B cell (primary cell): Measurements from ENCODE around the gene UBE2J2. TPM values are rescaled to one million over a fixed set of nuclear protein-coding genes. Genes with fewer than 3 reads are reported as not detected.

ENCODE experiments used
- ATAC-seq: fragments of 200-7000 bp; cut with Tn5 transposase; one replicate; pipeline ENCODE4 v1.10.0; 2021; ENCODE audit warnings: low read depth, mild to moderate bottlenecking, moderate number of reproducible peaks, moderate library complexity
- CTCF ChIA-PET: fragments of 350-600 bp; sonication (Branson Sonifier 250); formaldehyde crosslinking; loops from one replicate; lab custom pipeline; 2021; ENCODE audit warnings: antibody characterized with exemption, inconsistent platforms; lab: Charles Lee
- POLR2A ChIA-PET: fragments of 350-600 bp; sonication (Branson Sonifier 250); formaldehyde crosslinking; loops from one replicate; lab custom pipeline; 2021; ENCODE audit warnings: antibody characterized with exemption; lab: Charles Lee
- DNase-seq: peaks from one replicate; pipeline ENCODE4 v3.0.0; 2013
- H2AFZ ChIP-seq: 2 replicates; pipeline ENCODE4 v1.6.1; 2012; ENCODE audit warnings: mild to moderate bottlenecking, low read depth, low read length; ENCODE audit not compliant: insufficient read depth, poor library complexity, severe bottlenecking
- H3K27ac ChIP-seq, 2 donors: 1 replicate in 1 of 2; 2 replicates in 1 of 2; pipeline ENCODE4 v1.5.1; 2012 to 2013; ENCODE audit warnings: low read length in 2 of 2, mild to moderate bottlenecking in 2 of 2, moderate library complexity in 1 of 2
- H3K27me3 ChIP-seq, 4 experiments: fragments of 200-600 bp in 1 of 4; sonication (generic) in 1 of 4; replicated peaks in 1 of 4; 1 replicate in 2 of 4; 2 replicates in 2 of 4; pipeline versions ENCODE4 v1.6.1 to v1.7.0; 2013 to 2016; ENCODE audit warnings: low read length in 3 of 4, mild to moderate bottlenecking in 2 of 4, mixed read lengths in 1 of 4, moderate library complexity in 1 of 4; ENCODE audit not compliant: insufficient read depth in 4 of 4, control insufficient read depth in 3 of 4; ENCODE audit errors: control extremely low read depth in 1 of 4
- H3K36me3 ChIP-seq, 2 experiments: replicated peaks in 1 of 2; 1 replicate in 1 of 2; 2 replicates in 1 of 2; pipeline versions ENCODE4 v1.6.1 to v1.7.1; 2013; ENCODE audit warnings: low read length in 1 of 2; ENCODE audit not compliant: insufficient read depth in 2 of 2, control insufficient read depth in 1 of 2; ENCODE audit errors: control extremely low read depth in 1 of 2, extremely low read depth in 1 of 2
- H3K4me1 ChIP-seq, 2 donors: fragments of 200-600 bp in 1 of 2; sonication (generic) in 1 of 2; 1 replicate in 1 of 2; 2 replicates in 1 of 2; pipeline versions ENCODE4 v1.5.1 to v1.6.1; 2013 to 2017; ENCODE audit warnings: low read length in 2 of 2; ENCODE audit not compliant: control insufficient read depth in 2 of 2, insufficient read depth in 2 of 2
- H3K4me2 ChIP-seq: replicated peaks from 2 replicates; pipeline ENCODE3; 2012; ENCODE audit warnings: mild to moderate bottlenecking, low read depth, low read length; ENCODE audit not compliant: poor library complexity, severe bottlenecking
- H3K4me3 ChIP-seq, 5 experiments: fragments of 200-600 bp in 1 of 5; sonication (generic) in 1 of 5; 1 replicate in 3 of 5; 2 replicates in 2 of 5; pipeline versions ENCODE4 v1.5.1 to v1.7.0; 2011 to 2016; ENCODE audit warnings: low read length in 4 of 5, mild to moderate bottlenecking in 4 of 5, low read depth in 2 of 5, control low read depth in 1 of 5, moderate library complexity in 1 of 5; ENCODE audit not compliant: insufficient read depth in 1 of 5; ENCODE audit errors: control extremely low read depth in 1 of 5, extremely low read depth in 1 of 5
- H3K79me2 ChIP-seq: fragments of 200-600 bp; sonication (generic); one replicate; pipeline ENCODE4 v1.6.0; 2016; ENCODE audit warnings: low read length; ENCODE audit not compliant: control insufficient read depth, insufficient read depth
- H3K9ac ChIP-seq: fragments of 200-600 bp; sonication (generic); 2 replicates; pipeline ENCODE4 v1.6.1; 2017; ENCODE audit warnings: mild to moderate bottlenecking, low read length, moderate library complexity
- H3K9me3 ChIP-seq, 3 donors: one replicate each; pipeline versions ENCODE4 v1.6.1 to v1.7.1; 2013; ENCODE audit warnings: low read length in 2 of 3; ENCODE audit not compliant: control insufficient read depth in 2 of 3, insufficient read depth in 1 of 3; ENCODE audit errors: control extremely low read depth in 1 of 3
- H4K20me1 ChIP-seq: 2 replicates; pipeline ENCODE4 v1.6.0; 2012; ENCODE audit warnings: mild to moderate bottlenecking, low read length; ENCODE audit not compliant: insufficient read depth, control insufficient read depth, poor library complexity, severe bottlenecking
- H3K27ac Mint-ChIP-seq: one replicate; pipeline ENCODE4 v1.8.0; 2021; ENCODE audit warnings: mixed read lengths
- H3K27me3 Mint-ChIP-seq: one replicate; pipeline ENCODE4 v1.8.0; 2021; ENCODE audit warnings: mixed read lengths
- H3K4me1 Mint-ChIP-seq: one replicate; pipeline ENCODE4 v1.8.0; 2021; ENCODE audit warnings: mixed read lengths
- H3K4me3 Mint-ChIP-seq: one replicate; pipeline ENCODE4 v1.8.0; 2021; ENCODE audit warnings: mixed read lengths
- H3K9me3 Mint-ChIP-seq: one replicate; pipeline ENCODE4 v1.8.0; 2022; ENCODE audit warnings: mixed read lengths; ENCODE audit not compliant: insufficient read depth
- CTCF ChIP-seq: fragments of 200-600 bp; IDR thresholded peaks from one replicate; pipeline ENCODE4 v1.8.0; 2022; ENCODE audit warnings: antibody characterized with exemption, mild to moderate bottlenecking
- EZH2 ChIP-seq: IDR thresholded peaks from 2 replicates; pipeline ENCODE4 v1.6.1; 2012; ENCODE audit warnings: borderline replicate concordance, low read depth, mild to moderate bottlenecking, moderate library complexity, low read length; ENCODE audit not compliant: insufficient read depth, poor library complexity, severe bottlenecking
- WGBS: methylation state at CpG from one replicate; pipeline ENCODE4 v1.1.5; 2013; ENCODE audit warnings: missing lambda C conversion rate; ENCODE audit not compliant: insufficient coverage; 5-methylcytosine and 5-hydroxymethylcytosine counted together
- intact Hi-C: fragments of 100-400 bp; cut with micrococcal nuclease; formaldehyde crosslinking; loops from one replicate; pipeline ENCODE4 v1.10.0; 2022
- polyA minus RNA-seq: library from RNA; depleted of rRNA, polyadenylated mRNA; stranded (reverse); fragments of >200 nt; gene quantifications from 2 replicates; pipeline ENCODE4 v1.2.3, GENCODE V29; 2012
- polyA plus RNA-seq: library from polyadenylated mRNA; depleted of rRNA; stranded (reverse); fragments of >200 nt; gene quantifications from 2 replicates; pipeline ENCODE4 v1.2.3, GENCODE V29; 2012
- total RNA-seq, 2 donors: library from RNA; stranded (reverse); fragments of 120-200 nt in 1 of 2; gene quantifications; 1 replicate in 1 of 2; 2 replicates in 1 of 2; pipeline versions ENCODE4 v1.2.3 to v1.2.4, GENCODE V29; 2013 to 2022

The UBE2J2 gene
- total RNA-seq = 115 and 120 TPM in 2 replicates
- total RNA-seq (2013) = 39.4 TPM
- 32.8 and 40.1 TPM in 2 replicates for polyA plus RNA-seq
- 51.9 and 59.0 TPM in 2 replicates for polyA minus RNA-seq

- CTCF ChIA-PET = interaction anchor here (0.6 to 1.4 kb wide), 5 partner anchors 17 to 157 kb away, joined by 3 to 4 read pairs (median 3); partner anchors contain the start of gene AURKAIP1
- Histone ChIP-seq H3K79me2 (peaks cover 47% of the 10 kb centered on the region), H3K4me1 (peaks cover 29 to 38% of the 10 kb centered on the region in 2 donors), H3K4me2 (peak within 1 kb of the TSS; percentile 93), H3K36me3 (peaks cover 0 to 4% of the 10 kb centered on the region in 2 experiments), H2AFZ (peak within 1 kb of the TSS; percentile 98), H3K4me3 (peak within 1 kb of the TSS; percentile 3 to 84 (median 77)), H3K9ac (peak within 1 kb of the TSS; percentile 87), H3K9me3 (no peaks in the 10 kb centered on the region), H4K20me1 (peaks cover 43% of the 10 kb centered on the region), H3K27me3 (no peaks in the 10 kb centered on the region), H3K27ac (peak within 1 kb of the TSS; percentile 24 to 77)
- peak; percentile 98 for ATAC-seq
- DNase-seq = peak; percentile 94
- TF ChIP-seq CTCF (no peak), EZH2 (no peak)
- under 1% methylated on average over 90 of the region's 105 CpGs for WGBS
- POLR2A ChIA-PET = interaction anchor here (0.5 to 1.5 kb wide), 8 partner anchors 12 to 314 kb away, joined by 3 to 8 read pairs (median 4); partner anchors contain the start of genes AURKAIP1, CCNL2, ISG15 and MRPL20
- Mint-ChIP-seq H3K4me1 (peaks cover 36% of the 10 kb centered on the region), H3K4me3 (peak within 1 kb of the TSS; percentile 88), H3K9me3 (no peaks in the 10 kb centered on the region), H3K27ac (peak within 1 kb of the TSS; percentile 76), H3K27me3 (no peaks in the 10 kb centered on the region)
- intact Hi-C loops = loop anchor here (1.0 kb wide), 4 partner anchors 32 to 157 kb away; partner anchors contain the start of genes AURKAIP1, C1orf159, CPTP and INTS11
Observed at GRCh38 chr1:1273512-1274298, at the start of gene UBE2J2. UBE2J2 (minus strand) TSS chr1:1273854; CDS start chr1:1267992, 5,862 bp downstream.
